HepG2 (cell line): ENCODE measurements around the gene SERPINA6.

Experiments
- PATZ1 ChIP-seq: sonication (generic); formaldehyde crosslinking; IDR thresholded peaks from 2 replicates; pipeline ENCODE4 v1.4.0; 2020; ENCODE audit warnings: missing genetic modification reagents
- TF ChIP-seq, protein P1 (sequence below): sonication (generic); formaldehyde crosslinking; IDR thresholded peaks from 2 replicates; pipeline ENCODE4 v1.5.0; 2020; ENCODE audit warnings: mild to moderate bottlenecking, low read depth, missing genetic modification reagents, borderline replicate concordance

GRCh38 chr14:94341656-94342333 is 18.7 kb upstream of the SERPINA6 start:
- TF ChIP-seq PATZ1 = no peak
- TF ChIP-seq, protein P1, sequence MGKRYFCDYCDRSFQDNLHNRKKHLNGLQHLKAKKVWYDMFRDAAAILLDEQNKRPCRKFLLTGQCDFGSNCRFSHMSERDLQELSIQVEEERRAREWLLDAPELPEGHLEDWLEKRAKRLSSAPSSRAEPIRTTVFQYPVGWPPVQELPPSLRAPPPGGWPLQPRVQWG (CRISPR knock-in tag) = no peak
